ENCODE measurements around the gene SLC39A5. TPM values are rescaled to one million over a fixed set of nuclear protein-coding genes. Genes with fewer than 3 reads are reported as not detected.

Gene SLC39A5
- total and polyA plus RNA-seq, 2 of the 13 experiments (the other 11 are each of a cell fraction or from before 2014, with no cell fraction given): 59.7 to 101 TPM

DNA sequence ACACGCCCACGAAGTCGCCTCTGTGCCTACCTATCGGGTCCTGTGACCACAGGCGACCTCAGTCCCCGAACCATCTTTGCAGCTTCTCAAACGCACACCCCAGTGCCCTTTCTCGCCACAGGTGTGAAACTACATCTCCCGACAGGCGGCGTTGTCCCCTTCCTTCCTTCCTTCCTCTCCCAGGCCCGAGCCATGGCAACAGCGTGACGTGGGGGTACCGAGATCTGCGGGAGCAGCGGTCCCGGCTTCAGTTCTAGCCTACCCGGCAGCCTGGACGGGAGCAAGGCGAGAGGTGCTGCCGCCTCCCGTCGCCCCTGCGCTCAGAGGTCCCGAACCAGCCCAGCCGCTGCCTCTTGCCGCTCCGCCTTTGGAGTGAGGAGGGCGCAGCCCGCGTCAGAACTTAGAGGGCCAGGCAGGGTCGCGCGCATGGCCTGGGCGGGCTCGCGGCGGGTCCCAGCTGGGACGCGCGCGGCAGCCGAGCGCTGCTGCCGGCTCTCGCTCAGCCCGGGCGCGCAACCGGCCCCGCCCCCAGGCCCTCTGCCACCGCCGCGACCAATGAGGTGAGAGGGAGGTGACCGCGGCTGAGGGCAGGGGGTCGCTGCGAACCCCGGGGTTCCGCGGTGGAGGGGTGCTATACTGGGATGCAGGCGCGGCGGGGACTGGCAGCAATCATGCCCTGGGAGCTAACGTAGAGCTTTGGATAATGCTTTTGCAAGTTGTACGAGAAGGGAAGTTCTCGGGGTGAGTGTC lies 37.0 kb downstream of the SLC39A5 start, which contains the start of gene COQ10A (continued):
- TF ChIP-seq ZNF615 (CRISPR knock-in tag; IDR thresholded peaks at IDR 0.05; ENCODE audit: borderline replicate concordance) (no peak), FOXK1 (CRISPR knock-in tag; IDR thresholded peaks at IDR 0.05; ENCODE audit: borderline replicate concordance, low read depth) (peak; percentile 80; the same call in 1 of the 2 replicates), ZSCAN21 (CRISPR knock-in tag; IDR thresholded peaks at IDR 0.05; ENCODE audit: borderline replicate concordance) (peak; percentile 70; the same call in 1 of the 2 replicates), KDM2A (CRISPR knock-in tag; IDR thresholded peaks at IDR 0.05; ENCODE audit: borderline replicate concordance, low read depth) (peak; percentile 81; the same call in 1 of the 2 replicates), ZKSCAN8 (CRISPR knock-in tag; IDR thresholded peaks at IDR 0.05; ENCODE audit: borderline replicate concordance) (0 out of 2 replicates have a peak, but pooled peaks have one; percentile 49), FOXC1 (CRISPR knock-in tag; IDR thresholded peaks at IDR 0.05; ENCODE audit: borderline replicate concordance) (0 out of 2 replicates have a peak, but pooled peaks have one; percentile 90), ZNF776 (CRISPR knock-in tag; IDR thresholded peaks at IDR 0.05) (peak; percentile 63; the same call in 1 of the 2 replicates), STAG1 (CRISPR knock-in tag; IDR thresholded peaks at IDR 0.05) (peak; percentile 47), TBX2 (CRISPR knock-in tag; IDR thresholded peaks at IDR 0.05; ENCODE audit: borderline replicate concordance) (peak; percentile 98), NFRKB (IDR thresholded peaks at IDR 0.05) (no peak), ARNT (IDR thresholded peaks at IDR 0.05) (no peak), CCDC6 (CRISPR knock-in tag; IDR thresholded peaks at IDR 0.05) (peak; percentile 93; the same call in 1 of the 2 replicates), ZBTB7B (CRISPR knock-in tag; IDR thresholded peaks at IDR 0.05) (peak; percentile 60; the same call in 1 of the 2 replicates)
- TF ChIP-seq, protein P1, sequence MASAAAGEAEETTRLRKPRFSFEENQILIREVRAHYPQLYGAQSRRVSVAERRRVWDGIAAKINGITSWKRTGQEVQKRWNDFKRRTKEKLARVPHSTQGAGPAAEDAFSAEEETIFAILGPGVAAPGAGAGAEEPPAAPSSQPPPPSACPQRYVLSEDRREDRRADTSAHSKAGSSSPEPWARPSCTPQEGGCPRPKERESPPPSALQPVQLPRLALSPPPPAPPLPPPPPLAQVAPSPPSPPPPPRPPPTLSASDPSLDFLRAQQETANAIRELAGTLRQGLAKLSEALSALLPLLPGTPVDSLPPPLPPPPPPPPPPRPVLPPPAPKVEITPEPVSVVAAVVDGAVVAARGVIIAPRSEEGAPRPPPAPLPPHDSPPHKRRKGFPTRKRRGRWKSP (CRISPR knock-in tag; IDR thresholded peaks at IDR 0.05): peak; percentile 76
- TF ChIP-seq, protein P2, sequence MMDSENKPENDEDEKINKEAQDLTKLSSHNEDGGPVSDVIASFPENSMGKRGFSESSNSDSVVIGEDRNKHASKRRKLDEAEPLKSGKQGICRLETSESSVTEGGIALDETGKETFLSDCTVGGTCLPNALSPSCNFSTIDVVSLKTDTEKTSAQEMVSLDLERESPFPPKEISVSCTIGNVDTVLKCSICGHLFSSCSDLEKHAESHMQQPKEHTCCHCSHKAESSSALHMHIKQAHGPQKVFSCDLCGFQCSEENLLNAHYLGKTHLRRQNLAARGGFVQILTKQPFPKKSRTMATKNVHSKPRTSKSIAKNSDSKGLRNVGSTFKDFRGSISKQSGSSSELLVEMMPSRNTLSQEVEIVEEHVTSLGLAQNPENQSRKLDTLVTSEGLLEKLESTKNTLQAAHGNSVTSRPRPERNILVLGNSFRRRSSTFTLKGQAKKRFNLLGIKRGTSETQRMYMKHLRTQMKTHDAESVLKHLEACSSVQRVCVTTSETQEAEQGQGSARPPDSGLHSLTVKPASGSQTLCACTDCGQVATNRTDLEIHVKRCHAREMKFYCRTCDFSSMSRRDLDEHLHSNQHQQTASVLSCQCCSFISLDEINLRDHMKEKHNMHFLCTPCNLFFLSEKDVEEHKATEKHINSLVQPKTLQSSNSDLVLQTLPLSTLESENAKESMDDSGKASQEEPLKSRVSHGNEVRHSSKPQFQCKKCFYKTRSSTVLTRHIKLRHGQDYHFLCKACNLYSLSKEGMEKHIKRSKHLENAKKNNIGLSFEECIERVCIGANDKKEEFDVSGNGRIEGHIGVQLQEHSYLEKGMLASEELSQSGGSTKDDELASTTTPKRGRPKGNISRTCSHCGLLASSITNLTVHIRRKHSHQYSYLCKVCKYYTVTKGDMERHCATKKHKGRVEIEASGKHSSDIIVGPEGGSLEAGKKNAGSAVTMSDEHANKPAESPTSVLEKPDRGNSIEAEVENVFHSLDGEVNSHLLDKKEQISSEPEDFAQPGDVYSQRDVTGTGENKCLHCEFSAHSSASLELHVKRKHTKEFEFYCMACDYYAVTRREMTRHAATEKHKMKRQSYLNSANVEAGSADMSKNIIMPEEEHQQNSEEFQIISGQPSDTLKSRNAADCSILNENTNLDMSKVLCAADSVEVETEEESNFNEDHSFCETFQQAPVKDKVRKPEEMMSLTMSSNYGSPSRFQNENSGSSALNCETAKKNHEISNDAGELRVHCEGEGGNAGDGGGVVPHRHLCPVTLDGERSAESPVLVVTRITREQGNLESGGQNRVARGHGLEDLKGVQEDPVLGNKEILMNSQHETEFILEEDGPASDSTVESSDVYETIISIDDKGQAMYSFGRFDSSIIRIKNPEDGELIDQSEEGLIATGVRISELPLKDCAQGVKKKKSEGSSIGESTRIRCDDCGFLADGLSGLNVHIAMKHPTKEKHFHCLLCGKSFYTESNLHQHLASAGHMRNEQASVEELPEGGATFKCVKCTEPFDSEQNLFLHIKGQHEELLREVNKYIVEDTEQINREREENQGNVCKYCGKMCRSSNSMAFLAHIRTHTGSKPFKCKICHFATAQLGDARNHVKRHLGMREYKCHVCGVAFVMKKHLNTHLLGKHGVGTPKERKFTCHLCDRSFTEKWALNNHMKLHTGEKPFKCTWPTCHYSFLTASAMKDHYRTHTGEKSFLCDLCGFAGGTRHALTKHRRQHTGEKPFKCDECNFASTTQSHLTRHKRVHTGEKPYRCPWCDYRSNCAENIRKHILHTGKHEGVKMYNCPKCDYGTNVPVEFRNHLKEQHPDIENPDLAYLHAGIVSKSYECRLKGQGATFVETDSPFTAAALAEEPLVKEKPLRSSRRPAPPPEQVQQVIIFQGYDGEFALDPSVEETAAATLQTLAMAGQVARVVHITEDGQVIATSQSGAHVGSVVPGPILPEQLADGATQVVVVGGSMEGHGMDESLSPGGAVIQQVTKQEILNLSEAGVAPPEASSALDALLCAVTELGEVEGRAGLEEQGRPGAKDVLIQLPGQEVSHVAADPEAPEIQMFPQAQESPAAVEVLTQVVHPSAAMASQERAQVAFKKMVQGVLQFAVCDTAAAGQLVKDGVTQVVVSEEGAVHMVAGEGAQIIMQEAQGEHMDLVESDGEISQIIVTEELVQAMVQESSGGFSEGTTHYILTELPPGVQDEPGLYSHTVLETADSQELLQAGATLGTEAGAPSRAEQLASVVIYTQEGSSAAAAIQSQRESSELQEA (CRISPR knock-in tag; IDR thresholded peaks at IDR 0.05; ENCODE audit: not compliant biosample characterization): peak; percentile 84
- TF ChIP-seq, protein P3, sequence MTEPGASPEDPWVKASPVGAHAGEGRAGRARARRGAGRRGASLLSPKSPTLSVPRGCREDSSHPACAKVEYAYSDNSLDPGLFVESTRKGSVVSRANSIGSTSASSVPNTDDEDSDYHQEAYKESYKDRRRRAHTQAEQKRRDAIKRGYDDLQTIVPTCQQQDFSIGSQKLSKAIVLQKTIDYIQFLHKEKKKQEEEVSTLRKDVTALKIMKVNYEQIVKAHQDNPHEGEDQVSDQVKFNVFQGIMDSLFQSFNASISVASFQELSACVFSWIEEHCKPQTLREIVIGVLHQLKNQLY (CRISPR knock-in tag; IDR thresholded peaks at IDR 0.05): 0 out of 2 replicates have a peak, but pooled peaks have one; percentile 39
- TF ChIP-seq, protein P4, sequence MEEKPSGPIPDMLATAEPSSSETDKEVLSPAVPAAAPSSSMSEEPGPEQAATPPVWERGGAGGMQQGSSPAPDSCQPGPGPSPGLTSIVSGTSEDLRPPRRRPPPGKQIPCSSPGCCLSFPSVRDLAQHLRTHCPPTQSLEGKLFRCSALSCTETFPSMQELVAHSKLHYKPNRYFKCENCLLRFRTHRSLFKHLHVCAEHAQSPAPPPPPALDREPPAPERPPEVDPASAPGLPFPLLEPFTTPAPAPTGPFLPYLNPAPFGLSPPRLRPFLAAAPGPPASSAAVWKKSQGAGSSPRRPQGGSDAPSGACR (CRISPR knock-in tag; IDR thresholded peaks at IDR 0.05): peak; percentile 83; the same call in 1 of the 2 replicates

All from HepG2 (cell line).